HK-2 (cell line): ENCODE data around the gene AP1S2.
A peak's percentile ranks its signal among the peaks of the same experiment; 100 is the strongest.
"Not testable (repeated sequence)": the region's sequence is repeated elsewhere in the genome, so short reads cannot be mapped to it uniquely, and the experiment has no call there.

ENCODE experiments used
- DNase-seq: peaks from one replicate; pipeline ENCODE4 v3.0.0-alpha.2; 2018; ENCODE audit not compliant: unreplicated experiment

The AP1S2 gene

GRCh38 chrX:15855568-15856221 is 1.1 kb upstream of the AP1S2 start:
- DNase-seq: no peak

- DNase-seq: peak; percentile 54
These were observed 445 bp downstream of the AP1S2 start for GRCh38 chrX:15854080-15854655.

GRCh38 chrX:15853586-15854079 is 980 bp downstream of the AP1S2 start:
- peak; percentile 11 for DNase-seq

GRCh38 chrX:15849555-15849954 is 5.1 kb downstream of the AP1S2 start:
- DNase-seq: no peak

GRCh38 chrX:15848576-15848975 is 6.0 kb downstream of the AP1S2 start:
- no peak for DNase-seq

GRCh38 chrX:15843960-15844359 is 10.7 kb downstream of the AP1S2 start:
- DNase-seq: no peak

GRCh38 chrX:15841853-15842516 is 12.6 kb downstream of the AP1S2 start:
- no peak for DNase-seq

GRCh38 chrX:15838017-15838416 is 16.6 kb downstream of the AP1S2 start:
- no peak for DNase-seq

- DNase-seq: no peak
These were observed 19.6 kb downstream of the AP1S2 start for GRCh38 chrX:15834827-15835595.

- DNase-seq: no peak
These were observed 20.6 kb downstream of the AP1S2 start for GRCh38 chrX:15834053-15834452.

- not testable (repeated sequence) for DNase-seq
These were observed 23.3 kb downstream of the AP1S2 start for GRCh38 chrX:15831347-15831746.

- DNase-seq: no peak
These were observed 25.4 kb downstream of the AP1S2 start for GRCh38 chrX:15829217-15829616.

- no peak for DNase-seq
These were observed 28.7 kb downstream of the AP1S2 start for GRCh38 chrX:15825936-15826335.

GRCh38 chrX:15822922-15823321 is 31.7 kb downstream of the AP1S2 start:
- no peak for DNase-seq

- no peak for DNase-seq
These were observed 34.2 kb downstream of the AP1S2 start for GRCh38 chrX:15820106-15821073.

- DNase-seq: no peak
These were observed 37.7 kb downstream of the AP1S2 start for GRCh38 chrX:15816886-15817285.

GRCh38 chrX:15816438-15816809 is 38.2 kb downstream of the AP1S2 start:
- DNase-seq: no peak

- no peak for DNase-seq
These were observed 38.7 kb downstream of the AP1S2 start for GRCh38 chrX:15815779-15816437.

GRCh38 chrX:15814771-15815365 is 39.7 kb downstream of the AP1S2 start:
- no peak for DNase-seq

- DNase-seq: no peak
These were observed 41.2 kb downstream of the AP1S2 start for GRCh38 chrX:15813416-15813815.
